ENCODE results near the gene LYPD6B.

Gene LYPD6B

GRCh38 chr2:149050188-149050587 is 11.7 kb downstream of the LYPD6B start:
- no peak for DNase-seq (ENCODE audit: low spot score)
- TF ChIP-seq, protein P1, sequence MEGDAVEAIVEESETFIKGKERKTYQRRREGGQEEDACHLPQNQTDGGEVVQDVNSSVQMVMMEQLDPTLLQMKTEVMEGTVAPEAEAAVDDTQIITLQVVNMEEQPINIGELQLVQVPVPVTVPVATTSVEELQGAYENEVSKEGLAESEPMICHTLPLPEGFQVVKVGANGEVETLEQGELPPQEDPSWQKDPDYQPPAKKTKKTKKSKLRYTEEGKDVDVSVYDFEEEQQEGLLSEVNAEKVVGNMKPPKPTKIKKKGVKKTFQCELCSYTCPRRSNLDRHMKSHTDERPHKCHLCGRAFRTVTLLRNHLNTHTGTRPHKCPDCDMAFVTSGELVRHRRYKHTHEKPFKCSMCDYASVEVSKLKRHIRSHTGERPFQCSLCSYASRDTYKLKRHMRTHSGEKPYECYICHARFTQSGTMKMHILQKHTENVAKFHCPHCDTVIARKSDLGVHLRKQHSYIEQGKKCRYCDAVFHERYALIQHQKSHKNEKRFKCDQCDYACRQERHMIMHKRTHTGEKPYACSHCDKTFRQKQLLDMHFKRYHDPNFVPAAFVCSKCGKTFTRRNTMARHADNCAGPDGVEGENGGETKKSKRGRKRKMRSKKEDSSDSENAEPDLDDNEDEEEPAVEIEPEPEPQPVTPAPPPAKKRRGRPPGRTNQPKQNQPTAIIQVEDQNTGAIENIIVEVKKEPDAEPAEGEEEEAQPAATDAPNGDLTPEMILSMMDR (IDR thresholded peaks at IDR 0.05): no peak
- H3K27ac ChIP-seq: no peak overlapping the region
- H3K4me3 ChIP-seq: no peak overlapping the region

DNA sequence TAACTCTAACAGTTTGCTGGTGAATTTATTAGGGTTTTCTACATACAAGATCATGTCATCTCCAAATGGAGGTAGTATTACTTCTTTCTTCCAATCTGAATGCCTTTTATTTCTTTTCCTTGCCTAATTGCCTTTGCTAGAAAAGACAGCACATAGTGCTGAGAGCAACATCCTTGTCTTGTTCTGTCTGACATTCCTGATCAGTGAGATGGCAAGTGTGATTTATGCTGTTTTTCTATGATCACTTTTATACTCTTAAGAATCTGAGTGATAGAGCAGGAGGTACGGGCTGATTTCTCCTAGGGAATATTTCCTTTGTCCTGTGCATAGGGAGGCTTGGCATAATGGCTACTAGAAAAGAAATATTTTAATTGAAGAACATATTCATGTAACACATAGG is 17.3 kb downstream of the LYPD6B start:
- TF ChIP-seq, protein P1 (IDR thresholded peaks at IDR 0.05): no peak
- Histone ChIP-seq H3K27ac (no peak overlapping the region), H3K4me3 (no peak overlapping the region)
- no peak for DNase-seq (ENCODE audit: low spot score)

DNA sequence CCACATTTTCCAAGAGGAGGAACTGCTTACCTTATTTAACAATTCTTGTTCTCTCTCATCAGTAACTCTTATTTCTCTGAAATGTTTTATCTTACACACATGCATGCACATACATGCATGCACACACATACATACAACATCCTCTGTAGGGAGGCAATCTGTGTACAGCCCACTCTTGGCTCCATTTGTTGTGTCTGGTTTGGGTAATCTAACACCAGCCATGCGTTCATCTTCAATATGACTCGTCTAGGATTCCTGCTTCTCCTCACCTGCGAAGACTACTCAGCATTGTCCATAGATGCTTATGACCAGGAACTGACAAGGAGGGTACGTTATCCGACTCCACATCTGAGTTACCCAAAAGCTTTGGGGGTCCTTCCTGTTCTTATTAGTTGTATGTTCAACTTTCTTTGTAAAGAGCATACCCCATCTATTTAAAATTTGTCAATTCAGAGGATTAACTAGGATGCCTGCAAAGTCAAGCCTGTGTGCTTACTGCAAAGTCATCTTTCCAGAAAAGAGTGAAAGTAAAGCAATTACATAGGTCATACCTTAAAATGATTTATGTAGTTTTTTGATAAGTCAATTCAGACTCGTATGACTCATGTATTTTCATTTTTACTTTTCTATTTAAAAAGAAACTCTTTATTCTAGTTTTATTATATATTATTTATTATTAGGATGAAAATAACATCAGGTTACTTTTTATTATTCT is 18.2 kb downstream of the LYPD6B start:
- DNase-seq (ENCODE audit: low spot score): no peak
- TF ChIP-seq, protein P1 (IDR thresholded peaks at IDR 0.05): no peak
- Histone ChIP-seq H3K27ac (no peak overlapping the region), H3K4me3 (no peak overlapping the region)

- Histone ChIP-seq H3K4me3 (no peak overlapping the region), H3K27ac (no peak overlapping the region)
- TF ChIP-seq, protein P1 (IDR thresholded peaks at IDR 0.05): no peak
- DNase-seq (ENCODE audit: low spot score): no peak
Measured at GRCh38 chr2:149057401-149057800, 18.9 kb downstream of the LYPD6B start.

- TF ChIP-seq, protein P1 (IDR thresholded peaks at IDR 0.05): no peak
- no peak overlapping the region for H3K27ac ChIP-seq
- no peak for DNase-seq (ENCODE audit: low spot score)
- H3K4me3 ChIP-seq: no peak overlapping the region
Measured at GRCh38 chr2:149058936-149059335, 20.4 kb downstream of the LYPD6B start.

- no peak overlapping the region for H3K4me3 ChIP-seq
- no peak for DNase-seq (ENCODE audit: low spot score)
- H3K27ac ChIP-seq: no peak overlapping the region
- TF ChIP-seq, protein P1 (IDR thresholded peaks at IDR 0.05): no peak
Measured at GRCh38 chr2:149059822-149060221, 21.3 kb downstream of the LYPD6B start.

DNA sequence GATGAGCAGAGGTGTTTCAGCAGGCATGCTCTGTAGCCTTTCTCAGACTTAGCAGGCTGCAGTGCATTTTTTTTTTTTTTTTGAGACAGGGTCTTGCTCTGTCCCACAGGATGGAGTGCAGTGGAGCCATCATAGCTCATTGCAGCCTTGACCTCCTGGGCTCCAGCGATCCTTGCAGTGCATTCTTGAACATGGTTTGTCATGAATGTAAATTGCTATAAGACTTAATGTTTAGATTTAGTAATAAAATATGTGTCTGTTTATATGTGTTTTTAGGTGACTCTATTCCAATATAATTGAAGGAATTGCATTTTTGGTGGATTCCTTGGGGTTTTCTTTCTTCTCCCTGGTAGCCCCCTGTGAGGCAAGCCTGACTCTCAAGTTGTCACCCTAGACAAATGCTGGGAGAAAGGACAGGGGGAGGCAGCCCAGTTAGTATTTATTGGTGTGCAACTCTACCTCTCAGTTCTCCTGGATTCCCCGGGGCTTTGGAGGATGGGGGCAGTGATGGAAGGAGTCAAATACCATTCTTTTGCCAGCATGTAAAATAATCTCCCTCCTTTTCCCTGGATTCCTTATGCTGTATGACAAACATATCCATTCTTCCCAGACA is 22.7 kb downstream of the LYPD6B start:
- no peak for DNase-seq (ENCODE audit: low spot score)
- TF ChIP-seq, protein P1 (IDR thresholded peaks at IDR 0.05): no peak
- Histone ChIP-seq H3K4me3 (no peak overlapping the region), H3K27ac (no peak overlapping the region)
